Pancreas (tissue), 10 donors: ENCODE results near the gene LRP1B. TPM values are rescaled to one million over a fixed set of nuclear protein-coding genes. Genes with fewer than 3 reads are reported as not detected.

ENCODE experiments used
- ATAC-seq, 4 donors: fragments of 200-7000 bp; cut with Tn5 transposase; one replicate each; pipeline versions ENCODE4 v1.8.0 to v1.9.1; 2020; ENCODE audit warnings: mild to moderate bottlenecking in 4 of 4, moderate library complexity in 4 of 4
- DNase-seq, 6 donors: peaks; one replicate each; pipeline ENCODE4 v3.0.0-alpha.2; 2020
- FAIRE-seq: peaks from 2 replicates; lab custom pipeline; 2012; peaks lifted over from hg19 to GRCh38; lab: Jason Lieb, UNC
- H3K27ac ChIP-seq, 4 donors: fragments of 200-600 bp; sonication (generic); 1 replicate in 3 of 4; 2 replicates in 1 of 4; pipeline versions ENCODE4 v1.5.0 to v1.8.0; 2020
- H3K27me3 ChIP-seq, 4 donors: fragments of 200-600 bp; one replicate each; pipeline ENCODE4 v1.8.0; 2021
- H3K36me3 ChIP-seq, 3 donors: fragments of 200-600 bp; sonication (generic) in 1 of 3; one replicate each; pipeline versions ENCODE4 v1.5.0 to v1.8.0; 2020 to 2021
- H3K4me1 ChIP-seq, 3 donors: fragments of 200-600 bp; one replicate each; pipeline ENCODE4 v1.8.0; 2021
- H3K4me3 ChIP-seq, 4 donors: fragments of 200-600 bp; sonication (generic) in 2 of 4; one replicate each; pipeline versions ENCODE4 v1.5.0 to v1.8.0; 2020 to 2021
- H3K9me3 ChIP-seq, 4 donors: fragments of 200-600 bp; one replicate each; pipeline ENCODE4 v1.8.0; 2021
- WGBS, 2 donors: extraction: QIAGEN DNeasy Blood & Tissue Kit; methylation state at CpG; one replicate each; pipeline ENCODE4 v1.1.7; 2013; 5-methylcytosine and 5-hydroxymethylcytosine counted together
- intact Hi-C, 3 donors: fragments of 100-400 bp; cut with DNase I; formaldehyde crosslinking; loops; one replicate each; pipeline versions ENCODE4 v1.11.1 to v1.14.2; 2022
- polyA plus RNA-seq, 2 donors: library from polyadenylated mRNA; stranded (reverse); fragments of 200-250 nt; gene quantifications; one replicate each; pipeline ENCODE4 v1.2.3, GENCODE V29; 2013
- total RNA-seq, 6 donors: library from RNA; stranded (reverse); fragmentation: NEBNext Ultra II Directional in 4 of 6; extraction: Animal tissue kit (Norgen Biotek cat#: 25700) in 4 of 6; gene quantifications; one replicate each; pipeline versions ENCODE4 v1.2.1 to v1.2.4, GENCODE V29; 2021 to 2023
- TF ChIP-seq, protein P1 (sequence below), 4 donors: fragments of 200-600 bp; sonication (generic) in 3 of 4; IDR thresholded peaks; one replicate each; pipeline versions ENCODE4 v1.5.0 to v1.8.0; 2021; ENCODE audit warnings: antibody characterized with exemption in 4 of 4
- donor health status: healthy with polysubstance abuse.
- donor health status: DM: no; HTN: no; CAD: no; lungs with moderate emphysema.
- donor health status: DM: no; HTN: no; CAD: no.
- donor health status: control.
- donor health status: control.
- donor health status: Bipolar disorder and iron deficiency.
- donor health status: DM: yes; HTN: yes; CAD: no.
- donor health status: DM: no; HTN: no; CAD: no.
- donor health status: DM: no; HTN: no; CAD: no.
- donor health status: DM: yes; HTN: yes; CAD: no.

Gene LRP1B
- total and polyA plus RNA-seq, 8 donors: 0.06 to 0.55 (median 0.25) TPM

DNA sequence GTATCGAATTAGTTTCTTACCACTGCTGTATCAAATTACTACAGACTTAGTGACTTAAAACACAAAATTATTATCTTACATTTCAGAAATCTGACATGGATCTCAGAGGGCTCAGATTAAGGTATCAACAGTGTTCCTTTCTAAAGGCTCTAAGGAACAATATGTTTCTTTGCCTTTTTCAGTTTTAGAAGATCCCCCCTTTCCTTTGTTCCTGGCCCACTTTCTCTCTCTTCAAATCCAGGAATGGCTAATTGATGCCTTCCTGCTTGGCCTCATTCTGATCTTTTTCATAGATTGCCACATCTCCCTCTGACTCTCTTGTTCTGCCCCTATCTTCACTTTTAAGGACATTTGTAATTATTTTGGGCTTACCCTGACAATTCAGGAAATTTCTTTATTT lies 65.7 kb downstream of the LRP1B start:
- H3K27me3 ChIP-seq: no peaks in the 10 kb centered on the region
- TF ChIP-seq, protein P1, sequence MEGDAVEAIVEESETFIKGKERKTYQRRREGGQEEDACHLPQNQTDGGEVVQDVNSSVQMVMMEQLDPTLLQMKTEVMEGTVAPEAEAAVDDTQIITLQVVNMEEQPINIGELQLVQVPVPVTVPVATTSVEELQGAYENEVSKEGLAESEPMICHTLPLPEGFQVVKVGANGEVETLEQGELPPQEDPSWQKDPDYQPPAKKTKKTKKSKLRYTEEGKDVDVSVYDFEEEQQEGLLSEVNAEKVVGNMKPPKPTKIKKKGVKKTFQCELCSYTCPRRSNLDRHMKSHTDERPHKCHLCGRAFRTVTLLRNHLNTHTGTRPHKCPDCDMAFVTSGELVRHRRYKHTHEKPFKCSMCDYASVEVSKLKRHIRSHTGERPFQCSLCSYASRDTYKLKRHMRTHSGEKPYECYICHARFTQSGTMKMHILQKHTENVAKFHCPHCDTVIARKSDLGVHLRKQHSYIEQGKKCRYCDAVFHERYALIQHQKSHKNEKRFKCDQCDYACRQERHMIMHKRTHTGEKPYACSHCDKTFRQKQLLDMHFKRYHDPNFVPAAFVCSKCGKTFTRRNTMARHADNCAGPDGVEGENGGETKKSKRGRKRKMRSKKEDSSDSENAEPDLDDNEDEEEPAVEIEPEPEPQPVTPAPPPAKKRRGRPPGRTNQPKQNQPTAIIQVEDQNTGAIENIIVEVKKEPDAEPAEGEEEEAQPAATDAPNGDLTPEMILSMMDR (IDR thresholded peaks at IDR 0.05): no peak
- no peaks in the 10 kb centered on the region for H3K4me1 ChIP-seq
- no peak overlapping the region for H3K27ac ChIP-seq
- ATAC-seq (no peak), DNase-seq (no peak), FAIRE-seq (no peak)
- H3K36me3 ChIP-seq: no peaks in the 10 kb centered on the region
- 77% methylated on average over 1 of the region's 1 CpG for WGBS, 2 donors
- H3K9me3 ChIP-seq: no peaks in the 10 kb centered on the region
- H3K4me3 ChIP-seq: no peak overlapping the region
- intact Hi-C loops: no loop called here

DNA sequence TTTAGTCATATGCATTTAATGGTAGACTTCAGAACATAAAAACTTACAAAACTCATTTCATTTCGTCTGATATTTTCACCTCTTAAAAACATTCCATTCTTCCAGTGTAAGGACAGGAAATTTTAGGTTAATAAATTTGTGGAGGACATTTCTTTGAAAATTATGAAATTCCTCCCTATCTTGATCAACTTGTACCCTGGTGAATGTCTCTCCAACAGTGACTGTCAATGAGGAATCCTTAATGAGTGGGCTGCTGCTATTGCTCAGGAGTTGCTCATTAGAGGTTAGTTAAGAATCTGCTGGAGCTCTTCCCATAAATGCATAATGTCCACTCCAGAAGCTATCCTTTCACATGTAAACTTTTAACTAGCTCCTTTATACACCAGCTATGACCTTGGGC lies 69.1 kb downstream of the LRP1B start:
- intact Hi-C loops: no loop called here
- 53 to 69% methylated on average over 1 of the region's 1 CpG for WGBS, 2 donors
- no peaks in the 10 kb centered on the region for H3K36me3 ChIP-seq
- H3K27ac ChIP-seq: no peak overlapping the region
- ATAC-seq (no peak), DNase-seq (no peak), FAIRE-seq (no peak)
- no peaks in the 10 kb centered on the region for H3K4me1 ChIP-seq
- H3K4me3 ChIP-seq: no peak overlapping the region
- TF ChIP-seq, protein P1 (IDR thresholded peaks at IDR 0.05): no peak
- no peaks in the 10 kb centered on the region for H3K27me3 ChIP-seq
- no peaks in the 10 kb centered on the region for H3K9me3 ChIP-seq

DNA sequence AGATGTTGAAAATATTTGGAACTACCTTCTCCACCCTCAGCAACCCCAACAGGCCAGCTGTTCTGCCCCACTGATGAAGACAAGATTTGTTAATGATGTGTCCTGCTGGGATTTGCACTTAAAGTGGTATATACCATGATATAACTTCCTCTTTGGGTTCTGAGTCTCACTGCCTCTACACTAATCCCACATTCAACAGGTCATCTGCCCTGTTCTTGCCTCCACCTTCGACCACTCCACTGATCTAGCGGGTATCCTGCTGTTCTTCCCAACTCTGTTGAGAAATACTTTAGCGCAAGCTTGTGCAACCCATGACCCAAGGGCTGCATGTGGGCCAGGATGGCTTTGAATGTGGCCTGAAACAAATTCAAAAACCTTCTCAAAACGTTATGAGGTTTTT lies 72.7 kb downstream of the LRP1B start:
- intact Hi-C loops: no loop called here
- no peak overlapping the region for H3K4me3 ChIP-seq
- TF ChIP-seq, protein P1 (IDR thresholded peaks at IDR 0.05): no peak
- ATAC-seq (no peak), DNase-seq (no peak), FAIRE-seq (no peak)
- H3K27ac ChIP-seq: no peak overlapping the region
- H3K27me3 ChIP-seq: no peaks in the 10 kb centered on the region
- no peaks in the 10 kb centered on the region for H3K36me3 ChIP-seq
- 64 to 66% methylated on average over 4 of the region's 4 CpGs for WGBS, 2 donors
- H3K9me3 ChIP-seq: no peaks in the 10 kb centered on the region
- H3K4me1 ChIP-seq: no peaks in the 10 kb centered on the region

DNA sequence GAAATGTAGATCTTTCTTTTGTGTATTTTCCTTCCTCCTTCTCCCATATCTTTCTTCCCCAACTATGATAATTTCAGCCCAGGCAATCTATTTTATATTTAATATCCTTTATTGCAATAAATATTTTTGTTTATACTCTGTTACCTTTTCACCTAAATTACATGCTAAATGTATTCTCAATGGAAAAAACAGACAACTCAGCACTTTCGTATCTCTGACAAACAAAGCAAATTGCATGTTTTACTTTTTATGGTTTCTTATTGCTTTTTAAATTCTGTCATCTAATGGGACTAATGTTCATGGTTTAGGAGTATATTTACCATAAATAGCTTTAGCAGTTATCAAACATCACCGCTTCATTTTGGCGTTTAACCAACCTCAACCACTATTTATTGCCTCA lies 74.0 kb downstream of the LRP1B start:
- H3K9me3 ChIP-seq: no peaks in the 10 kb centered on the region
- 69 to 88% methylated on average over 3 of the region's 3 CpGs for WGBS, 2 donors

DNA sequence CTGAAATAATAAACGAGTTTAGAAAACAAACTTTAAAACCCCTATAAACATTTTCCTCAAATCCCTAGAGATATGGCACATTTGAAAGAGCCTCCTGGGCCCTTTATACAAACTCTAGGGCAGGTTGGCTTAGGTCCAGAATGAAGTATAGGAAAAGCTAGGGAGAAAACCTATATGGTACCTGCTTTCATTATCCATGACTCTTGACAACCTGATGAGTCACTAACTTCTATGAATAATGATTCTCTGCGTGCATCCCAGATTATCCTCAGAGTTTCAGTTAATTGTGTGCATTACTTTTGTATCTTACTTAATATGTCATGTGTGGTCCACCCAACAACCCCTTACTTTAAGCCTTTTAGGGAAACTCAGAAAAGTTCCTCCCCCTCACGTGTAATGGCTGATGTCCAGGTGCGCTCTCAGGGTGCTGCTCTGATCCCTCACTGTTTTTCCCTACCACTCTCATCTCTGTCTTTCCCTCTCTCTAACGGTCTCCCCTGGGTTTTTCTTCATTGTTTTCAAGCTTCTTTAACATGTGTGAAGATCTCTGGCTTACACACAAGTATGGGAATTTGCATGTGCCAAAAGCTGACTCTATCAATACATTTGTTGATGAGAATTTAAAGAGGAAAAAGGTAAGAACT lies 78.5 kb downstream of the LRP1B start:
- Histone ChIP-seq H3K27ac (no peak overlapping the region), H3K36me3 (no peaks in the 10 kb centered on the region), H3K27me3 (no peaks in the 10 kb centered on the region), H3K4me1 (no peaks in the 10 kb centered on the region), H3K4me3 (no peak overlapping the region), H3K9me3 (no peaks in the 10 kb centered on the region)
- TF ChIP-seq, protein P1 (IDR thresholded peaks at IDR 0.05): no peak
- WGBS, 2 donors: 48 to 55% methylated on average over 5 of the region's 5 CpGs
- no peak for ATAC-seq
- FAIRE-seq: no peak
- intact Hi-C loops: no loop called here
- no peak for DNase-seq

More for the DNA sequence above, 74.0 kb downstream of the LRP1B start:
- Histone ChIP-seq H3K27ac (no peak overlapping the region), H3K36me3 (no peaks in the 10 kb centered on the region), H3K4me3 (no peak overlapping the region), H3K27me3 (no peaks in the 10 kb centered on the region), H3K4me1 (no peaks in the 10 kb centered on the region)
- ATAC-seq (no peak), DNase-seq (no peak), FAIRE-seq (no peak)
- TF ChIP-seq, protein P1 (IDR thresholded peaks at IDR 0.05): no peak
- intact Hi-C loops: no loop called here
